Gastrocnemius medialis (tissue), 4 donors: ENCODE results near the gene MEG3. TPM values are rescaled to one million over a fixed set of nuclear protein-coding genes. Genes with fewer than 3 reads are reported as not detected.

Source experiments
- ATAC-seq, 2 donors: fragments of 150-250 bp; one replicate each; pipeline ENCODE4 v1.9.1; 2016
- DNase-seq, 2 donors: peaks; one replicate each; pipeline ENCODE4 v3.0.0-alpha.2; 2019
- H3K27ac ChIP-seq, 4 donors: fragments of 200-600 bp; sonication (generic); 1 replicate in 1 of 4; 2 replicates in 3 of 4; pipeline ENCODE4 v1.5.1; 2016 to 2018; ENCODE audit warnings: mild to moderate bottlenecking in 2 of 4, moderate library complexity in 1 of 4
- H3K27me3 ChIP-seq, 3 donors: fragments of 200-600 bp; sonication (generic) in 2 of 3; 1 replicate in 1 of 3; 2 replicates in 2 of 3; pipeline versions ENCODE4 v1.5.1 to v1.6.0; 2016 to 2019; ENCODE audit warnings: mild to moderate bottlenecking in 1 of 3, moderate library complexity in 1 of 3
- H3K36me3 ChIP-seq, 2 donors: fragments of 200-600 bp; sonication (generic) in 1 of 2; one replicate each; pipeline ENCODE4 v1.5.1; 2017 to 2018
- H3K4me1 ChIP-seq, 2 donors: fragments of 200-600 bp; sonication (generic) in 1 of 2; one replicate each; pipeline ENCODE4 v1.5.1; 2016 to 2017; ENCODE audit warnings: mild to moderate bottlenecking in 2 of 2
- H3K4me3 ChIP-seq, 4 donors: fragments of 200-600 bp; sonication (generic) in 3 of 4; 1 replicate in 1 of 4; 2 replicates in 3 of 4; pipeline ENCODE4 v1.5.1; 2016 to 2019; ENCODE audit warnings: mild to moderate bottlenecking in 2 of 4
- H3K9me3 ChIP-seq, 3 donors: fragments of 200-600 bp; sonication (generic) in 2 of 3; 1 replicate in 1 of 3; 2 replicates in 2 of 3; pipeline ENCODE4 v1.5.1; 2016 to 2019
- POLR2A ChIP-seq, 2 donors: fragments of 450-650 bp; IDR thresholded peaks; one replicate each; pipeline ENCODE4 v1.6.1; 2017; ENCODE audit warnings: antibody characterized with exemption in 2 of 2, mild to moderate bottlenecking in 2 of 2, moderate library complexity in 2 of 2
- in situ Hi-C, 4 donors: fragments of 200-750 bp; cut with MboI; loops; one replicate each; pipeline versions ENCODE4 v1.15.0 to v1.8.0; 2017; ENCODE audit warnings: low sequenced_read_pairs in 4 of 4
- intact Hi-C: fragments of 100-400 bp; cut with DNase I; formaldehyde crosslinking; loops from one replicate; pipeline ENCODE4 v1.15.1; 2023; ENCODE audit warnings: low total_unique reads
- total RNA-seq, 4 donors: library from RNA; depleted of rRNA; stranded (reverse); fragments of >200 nt; gene quantifications; one replicate each; pipeline versions ENCODE4 v1.1.0 to v1.2.3, GENCODE V29; 2016
- TF ChIP-seq, protein P1 (sequence below), 5 experiments: fragments of 450-650 bp in 3 of 5; fragments of 200-600 bp in 2 of 5; sonication (generic) in 2 of 5; IDR thresholded peaks in 4 of 5; conservative IDR thresholded peaks in 1 of 5; 1 replicate in 4 of 5; 2 replicates in 1 of 5; pipeline ENCODE4 v1.5.1; 2016 to 2019; ENCODE audit warnings: antibody characterized with exemption in 5 of 5, mild to moderate bottlenecking in 3 of 5, moderate library complexity in 3 of 5

MEG3 gene
- total RNA-seq, 4 donors from 2014 or later, result 2.7 to 30.7 (median 5.2) TPM

GRCh38 chr14:100778526-100778882 is 47.4 kb upstream of the MEG3 start:
- Histone ChIP-seq H3K27ac (no peak overlapping the region), H3K27me3 (peaks cover 0 to 2% (median 0%) of the 10 kb centered on the region in 3 donors), H3K9me3 (no peaks in the 10 kb centered on the region), H3K36me3 (no peaks in the 10 kb centered on the region), H3K4me1 (peaks cover 12 to 16% of the 10 kb centered on the region in 2 donors), H3K4me3 (no peak overlapping the region)
- intact Hi-C loops (no loop called here), in situ Hi-C loops (no loop called here)
- no peak for ATAC-seq
- DNase-seq, result no peak
- TF ChIP-seq, protein P1, sequence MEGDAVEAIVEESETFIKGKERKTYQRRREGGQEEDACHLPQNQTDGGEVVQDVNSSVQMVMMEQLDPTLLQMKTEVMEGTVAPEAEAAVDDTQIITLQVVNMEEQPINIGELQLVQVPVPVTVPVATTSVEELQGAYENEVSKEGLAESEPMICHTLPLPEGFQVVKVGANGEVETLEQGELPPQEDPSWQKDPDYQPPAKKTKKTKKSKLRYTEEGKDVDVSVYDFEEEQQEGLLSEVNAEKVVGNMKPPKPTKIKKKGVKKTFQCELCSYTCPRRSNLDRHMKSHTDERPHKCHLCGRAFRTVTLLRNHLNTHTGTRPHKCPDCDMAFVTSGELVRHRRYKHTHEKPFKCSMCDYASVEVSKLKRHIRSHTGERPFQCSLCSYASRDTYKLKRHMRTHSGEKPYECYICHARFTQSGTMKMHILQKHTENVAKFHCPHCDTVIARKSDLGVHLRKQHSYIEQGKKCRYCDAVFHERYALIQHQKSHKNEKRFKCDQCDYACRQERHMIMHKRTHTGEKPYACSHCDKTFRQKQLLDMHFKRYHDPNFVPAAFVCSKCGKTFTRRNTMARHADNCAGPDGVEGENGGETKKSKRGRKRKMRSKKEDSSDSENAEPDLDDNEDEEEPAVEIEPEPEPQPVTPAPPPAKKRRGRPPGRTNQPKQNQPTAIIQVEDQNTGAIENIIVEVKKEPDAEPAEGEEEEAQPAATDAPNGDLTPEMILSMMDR (IDR thresholded peaks at IDR 0.05 in 4 of 5, conservative IDR thresholded peaks at IDR 0.05 in 1 of 5), result no peak

GRCh38 chr14:100778951-100779690 is 46.8 kb upstream of the MEG3 start:
- intact Hi-C loops, result no loop called here
- DNase-seq, result no peak
- H3K4me3 ChIP-seq, result no peak overlapping the region
- in situ Hi-C loops, result no loop called here
- no peak overlapping the region for H3K27ac ChIP-seq
- no peaks in the 10 kb centered on the region for H3K36me3 ChIP-seq
- no peaks in the 10 kb centered on the region for H3K9me3 ChIP-seq
- peaks cover 12 to 16% of the 10 kb centered on the region in 2 donors for H3K4me1 ChIP-seq
- peaks cover 0 to 2% (median 0%) of the 10 kb centered on the region in 3 donors for H3K27me3 ChIP-seq
- no peak for TF ChIP-seq POLR2A (IDR thresholded peaks at IDR 0.05)
- TF ChIP-seq, protein P1 (IDR thresholded peaks at IDR 0.05 in 4 of 5, conservative IDR thresholded peaks at IDR 0.05 in 1 of 5), result no peak
- peak; percentile 40 to 70 for ATAC-seq

DNA sequence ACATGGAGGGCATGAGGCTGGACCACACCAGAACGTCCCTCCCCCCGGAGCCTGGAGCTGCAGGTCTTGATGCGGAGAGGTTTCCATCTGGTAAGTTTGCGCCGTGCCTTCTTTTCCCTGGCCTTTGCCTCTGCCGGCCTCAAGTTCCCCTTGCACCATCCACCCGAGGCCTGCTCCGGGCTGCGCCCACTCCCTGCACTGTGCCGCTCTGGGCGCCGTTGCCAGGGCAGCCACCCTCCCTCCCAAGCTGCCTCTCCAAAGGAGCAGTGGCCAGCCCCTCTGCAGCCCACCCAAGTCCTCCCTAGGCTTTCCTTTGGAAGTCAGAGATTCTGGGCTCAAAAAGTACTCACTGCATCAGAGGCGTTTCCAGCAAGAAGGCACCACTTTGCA is 46.2 kb upstream of the MEG3 start:
- Histone ChIP-seq H3K27me3 (peaks cover 0 to 2% (median 0%) of the 10 kb centered on the region in 3 donors), H3K27ac (no peak overlapping the region), H3K36me3 (no peaks in the 10 kb centered on the region), H3K4me3 (no peak overlapping the region), H3K4me1 (peaks cover 12 to 16% of the 10 kb centered on the region in 2 donors), H3K9me3 (no peaks in the 10 kb centered on the region)
- intact Hi-C loops (no loop called here), in situ Hi-C loops (no loop called here)
- no peak for ATAC-seq
- TF ChIP-seq POLR2A (IDR thresholded peaks at IDR 0.05), result no peak
- TF ChIP-seq, protein P1 (IDR thresholded peaks at IDR 0.05 in 4 of 5, conservative IDR thresholded peaks at IDR 0.05 in 1 of 5), result no peak
- no peak for DNase-seq

DNA sequence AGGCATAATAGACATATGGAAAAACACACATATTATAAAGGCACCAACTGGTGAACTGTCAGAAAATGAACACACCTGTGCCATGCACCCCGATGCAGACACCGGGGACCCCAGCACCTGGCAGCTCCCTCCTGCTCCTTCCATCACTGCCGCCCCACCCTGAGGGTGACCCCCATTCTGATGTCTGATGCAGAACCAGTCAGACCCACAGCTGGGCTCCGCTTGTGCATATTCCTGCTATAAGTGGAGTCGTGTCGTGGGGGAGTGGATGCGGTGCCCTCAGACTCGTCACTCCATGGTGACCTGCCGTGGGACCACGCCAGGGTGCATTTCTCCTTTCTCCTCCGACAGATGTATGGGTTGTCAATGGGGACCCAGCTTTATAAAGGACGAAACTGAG is 45.7 kb upstream of the MEG3 start:
- no peak overlapping the region for H3K27ac ChIP-seq
- in situ Hi-C loops, result no loop called here
- peaks cover 0 to 2% (median 0%) of the 10 kb centered on the region in 3 donors for H3K27me3 ChIP-seq
- ATAC-seq (no peak), DNase-seq (peak in 1 of 2 donors; percentile 2)
- intact Hi-C loops, result no loop called here
- no peaks in the 10 kb centered on the region for H3K36me3 ChIP-seq
- H3K4me3 ChIP-seq, result no peak overlapping the region
- TF ChIP-seq, protein P1 (IDR thresholded peaks at IDR 0.05 in 4 of 5, conservative IDR thresholded peaks at IDR 0.05 in 1 of 5), result no peak
- TF ChIP-seq POLR2A (IDR thresholded peaks at IDR 0.05), result no peak
- H3K4me1 ChIP-seq, result peaks cover 12 to 16% of the 10 kb centered on the region in 2 donors
- no peaks in the 10 kb centered on the region for H3K9me3 ChIP-seq
